Neural cell (in vitro differentiated cells): ENCODE data around the gene CFAP299.

Experiments used
- EP300 ChIP-seq: fragments of 450-650 bp; conservative IDR thresholded peaks from 2 replicates; pipeline ENCODE4 v1.6.1; 2014; ENCODE audit warnings: antibody characterized with exemption, mild to moderate bottlenecking, moderate library complexity; ENCODE audit not compliant: poor library complexity, severe bottlenecking
- EZH2 ChIP-seq: fragments of 200-600, 300-800 bp; shearing (Covaris generic), sonication (generic); IDR thresholded peaks from 2 replicates; pipeline ENCODE4 v1.6.1; 2014; ENCODE audit warnings: antibody characterized with exemption, low read length, borderline replicate concordance, mild to moderate bottlenecking; ENCODE audit not compliant: insufficient read depth, poor library complexity, severe bottlenecking
- MXI1 ChIP-seq: fragments of 450-650 bp; conservative IDR thresholded peaks from 2 replicates; pipeline ENCODE4 v1.6.1; 2014; ENCODE audit warnings: antibody characterized with exemption, mild to moderate bottlenecking; ENCODE audit not compliant: poor library complexity, severe bottlenecking
- POLR2AphosphoS5 ChIP-seq: IDR thresholded peaks from 2 replicates; pipeline ENCODE4 v1.6.1; 2012
- RAD21 ChIP-seq: fragments of 450-650 bp; conservative IDR thresholded peaks from 2 replicates; pipeline ENCODE4 v1.6.1; 2014; ENCODE audit warnings: antibody characterized with exemption, mild to moderate bottlenecking, moderate library complexity
- SMC3 ChIP-seq: fragments of 450-650 bp; conservative IDR thresholded peaks from 2 replicates; pipeline ENCODE4 v1.6.1; 2014; ENCODE audit warnings: antibody characterized with exemption, mild to moderate bottlenecking, moderate library complexity; ENCODE audit not compliant: poor library complexity
- TAF1 ChIP-seq: IDR thresholded peaks from 2 replicates; pipeline ENCODE4 v1.6.1; 2012; ENCODE audit warnings: low read depth
- TF ChIP-seq, protein P1 (sequence below): fragments of 450-650 bp; IDR thresholded peaks from 2 replicates; pipeline ENCODE4 v1.5.1; 2014; ENCODE audit warnings: antibody characterized with exemption, mild to moderate bottlenecking, moderate library complexity; ENCODE audit not compliant: poor library complexity, severe bottlenecking
- TF ChIP-seq, protein P2 (sequence below): IDR thresholded peaks from 2 replicates; pipeline ENCODE4 v1.6.1; 2012; ENCODE audit warnings: borderline replicate concordance

DNA sequence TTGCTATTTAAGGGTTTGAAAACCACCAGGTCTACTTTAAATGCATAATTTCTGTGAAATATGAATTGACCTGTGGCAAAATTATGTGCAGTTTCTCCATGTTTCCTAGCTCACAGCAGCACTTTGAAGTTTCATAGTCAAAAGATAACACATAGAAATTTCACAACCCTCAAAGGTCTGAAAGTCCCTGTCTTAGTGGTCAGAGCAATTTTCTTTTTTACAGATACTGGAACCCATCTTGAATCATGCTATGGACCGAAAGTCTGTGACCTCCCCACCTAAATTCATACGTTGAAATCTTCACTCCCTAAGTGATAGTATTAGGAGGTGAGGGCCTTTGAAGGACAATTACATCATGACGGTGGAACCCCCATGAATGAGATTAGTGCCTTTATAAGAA, 454.6 kb downstream of the CFAP299 start:
- TF ChIP-seq, protein P1, sequence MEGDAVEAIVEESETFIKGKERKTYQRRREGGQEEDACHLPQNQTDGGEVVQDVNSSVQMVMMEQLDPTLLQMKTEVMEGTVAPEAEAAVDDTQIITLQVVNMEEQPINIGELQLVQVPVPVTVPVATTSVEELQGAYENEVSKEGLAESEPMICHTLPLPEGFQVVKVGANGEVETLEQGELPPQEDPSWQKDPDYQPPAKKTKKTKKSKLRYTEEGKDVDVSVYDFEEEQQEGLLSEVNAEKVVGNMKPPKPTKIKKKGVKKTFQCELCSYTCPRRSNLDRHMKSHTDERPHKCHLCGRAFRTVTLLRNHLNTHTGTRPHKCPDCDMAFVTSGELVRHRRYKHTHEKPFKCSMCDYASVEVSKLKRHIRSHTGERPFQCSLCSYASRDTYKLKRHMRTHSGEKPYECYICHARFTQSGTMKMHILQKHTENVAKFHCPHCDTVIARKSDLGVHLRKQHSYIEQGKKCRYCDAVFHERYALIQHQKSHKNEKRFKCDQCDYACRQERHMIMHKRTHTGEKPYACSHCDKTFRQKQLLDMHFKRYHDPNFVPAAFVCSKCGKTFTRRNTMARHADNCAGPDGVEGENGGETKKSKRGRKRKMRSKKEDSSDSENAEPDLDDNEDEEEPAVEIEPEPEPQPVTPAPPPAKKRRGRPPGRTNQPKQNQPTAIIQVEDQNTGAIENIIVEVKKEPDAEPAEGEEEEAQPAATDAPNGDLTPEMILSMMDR, result no peak
- TF ChIP-seq RAD21 (no peak), SMC3 (no peak), TAF1 (no peak), EZH2 (no peak), MXI1 (no peak), EP300 (no peak), POLR2AphosphoS5 (no peak)
- TF ChIP-seq, protein P2, sequence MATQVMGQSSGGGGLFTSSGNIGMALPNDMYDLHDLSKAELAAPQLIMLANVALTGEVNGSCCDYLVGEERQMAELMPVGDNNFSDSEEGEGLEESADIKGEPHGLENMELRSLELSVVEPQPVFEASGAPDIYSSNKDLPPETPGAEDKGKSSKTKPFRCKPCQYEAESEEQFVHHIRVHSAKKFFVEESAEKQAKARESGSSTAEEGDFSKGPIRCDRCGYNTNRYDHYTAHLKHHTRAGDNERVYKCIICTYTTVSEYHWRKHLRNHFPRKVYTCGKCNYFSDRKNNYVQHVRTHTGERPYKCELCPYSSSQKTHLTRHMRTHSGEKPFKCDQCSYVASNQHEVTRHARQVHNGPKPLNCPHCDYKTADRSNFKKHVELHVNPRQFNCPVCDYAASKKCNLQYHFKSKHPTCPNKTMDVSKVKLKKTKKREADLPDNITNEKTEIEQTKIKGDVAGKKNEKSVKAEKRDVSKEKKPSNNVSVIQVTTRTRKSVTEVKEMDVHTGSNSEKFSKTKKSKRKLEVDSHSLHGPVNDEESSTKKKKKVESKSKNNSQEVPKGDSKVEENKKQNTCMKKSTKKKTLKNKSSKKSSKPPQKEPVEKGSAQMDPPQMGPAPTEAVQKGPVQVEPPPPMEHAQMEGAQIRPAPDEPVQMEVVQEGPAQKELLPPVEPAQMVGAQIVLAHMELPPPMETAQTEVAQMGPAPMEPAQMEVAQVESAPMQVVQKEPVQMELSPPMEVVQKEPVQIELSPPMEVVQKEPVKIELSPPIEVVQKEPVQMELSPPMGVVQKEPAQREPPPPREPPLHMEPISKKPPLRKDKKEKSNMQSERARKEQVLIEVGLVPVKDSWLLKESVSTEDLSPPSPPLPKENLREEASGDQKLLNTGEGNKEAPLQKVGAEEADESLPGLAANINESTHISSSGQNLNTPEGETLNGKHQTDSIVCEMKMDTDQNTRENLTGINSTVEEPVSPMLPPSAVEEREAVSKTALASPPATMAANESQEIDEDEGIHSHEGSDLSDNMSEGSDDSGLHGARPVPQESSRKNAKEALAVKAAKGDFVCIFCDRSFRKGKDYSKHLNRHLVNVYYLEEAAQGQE, result no peak
